Measurements from ENCODE around the gene PARVA.

PARVA gene

GRCh38 chr11:12464303-12464702, 86.9 kb downstream of the PARVA start:
- no peak for FAIRE-seq

- no peak for FAIRE-seq
These were observed 88.0 kb downstream of the PARVA start for GRCh38 chr11:12465332-12465731.

GRCh38 chr11:12467610-12468009, 90.2 kb downstream of the PARVA start:
- FAIRE-seq, result no peak

- no peak for FAIRE-seq
These were observed 92.1 kb downstream of the PARVA start for GRCh38 chr11:12469451-12469850.

GRCh38 chr11:12470236-12470635, 92.9 kb downstream of the PARVA start:
- FAIRE-seq, result no peak

GRCh38 chr11:12472401-12473005, 95.1 kb downstream of the PARVA start:
- FAIRE-seq, result no peak

- no peak for FAIRE-seq
These were observed 96.0 kb downstream of the PARVA start for GRCh38 chr11:12473381-12473780.

GRCh38 chr11:12474871-12475270, 97.5 kb downstream of the PARVA start:
- FAIRE-seq, result no peak

- no peak for FAIRE-seq
These were observed 101.4 kb downstream of the PARVA start for GRCh38 chr11:12478743-12479142.

- no peak for FAIRE-seq
These were observed 103.0 kb downstream of the PARVA start for GRCh38 chr11:12480401-12480800.

GRCh38 chr11:12482839-12483238, 105.5 kb downstream of the PARVA start:
- FAIRE-seq, result no peak

GRCh38 chr11:12483604-12484003, 106.2 kb downstream of the PARVA start:
- FAIRE-seq, result no peak

GRCh38 chr11:12485328-12485727, 108.0 kb downstream of the PARVA start:
- FAIRE-seq, result no peak

GRCh38 chr11:12489246-12489772, 111.9 kb downstream of the PARVA start:
- FAIRE-seq, result no peak

- FAIRE-seq, result no peak
These were observed 117.3 kb downstream of the PARVA start for GRCh38 chr11:12494699-12495098.

GRCh38 chr11:12496181-12497025, 119.0 kb downstream of the PARVA start:
- FAIRE-seq, result no peak

- no peak for FAIRE-seq
These were observed 120.1 kb downstream of the PARVA start for GRCh38 chr11:12497431-12497830.

- FAIRE-seq, result no peak
These were observed 121.7 kb downstream of the PARVA start for GRCh38 chr11:12499071-12499470.

GRCh38 chr11:12502046-12502445, 124.7 kb downstream of the PARVA start:
- no peak for FAIRE-seq

GRCh38 chr11:12503039-12503484, 125.7 kb downstream of the PARVA start:
- FAIRE-seq, result no peak

GRCh38 chr11:12503886-12504285, 126.5 kb downstream of the PARVA start:
- FAIRE-seq, result no peak

- no peak for FAIRE-seq
These were observed 127.8 kb downstream of the PARVA start for GRCh38 chr11:12505183-12505582.

GRCh38 chr11:12506404-12506921, 129.1 kb downstream of the PARVA start:
- no peak for FAIRE-seq

- no peak for FAIRE-seq
These were observed 130.0 kb downstream of the PARVA start for GRCh38 chr11:12507391-12507790.

Measured in A204.1 (cell line).